ENCODE data around the gene KIF4B.

The KIF4B gene, protein sequence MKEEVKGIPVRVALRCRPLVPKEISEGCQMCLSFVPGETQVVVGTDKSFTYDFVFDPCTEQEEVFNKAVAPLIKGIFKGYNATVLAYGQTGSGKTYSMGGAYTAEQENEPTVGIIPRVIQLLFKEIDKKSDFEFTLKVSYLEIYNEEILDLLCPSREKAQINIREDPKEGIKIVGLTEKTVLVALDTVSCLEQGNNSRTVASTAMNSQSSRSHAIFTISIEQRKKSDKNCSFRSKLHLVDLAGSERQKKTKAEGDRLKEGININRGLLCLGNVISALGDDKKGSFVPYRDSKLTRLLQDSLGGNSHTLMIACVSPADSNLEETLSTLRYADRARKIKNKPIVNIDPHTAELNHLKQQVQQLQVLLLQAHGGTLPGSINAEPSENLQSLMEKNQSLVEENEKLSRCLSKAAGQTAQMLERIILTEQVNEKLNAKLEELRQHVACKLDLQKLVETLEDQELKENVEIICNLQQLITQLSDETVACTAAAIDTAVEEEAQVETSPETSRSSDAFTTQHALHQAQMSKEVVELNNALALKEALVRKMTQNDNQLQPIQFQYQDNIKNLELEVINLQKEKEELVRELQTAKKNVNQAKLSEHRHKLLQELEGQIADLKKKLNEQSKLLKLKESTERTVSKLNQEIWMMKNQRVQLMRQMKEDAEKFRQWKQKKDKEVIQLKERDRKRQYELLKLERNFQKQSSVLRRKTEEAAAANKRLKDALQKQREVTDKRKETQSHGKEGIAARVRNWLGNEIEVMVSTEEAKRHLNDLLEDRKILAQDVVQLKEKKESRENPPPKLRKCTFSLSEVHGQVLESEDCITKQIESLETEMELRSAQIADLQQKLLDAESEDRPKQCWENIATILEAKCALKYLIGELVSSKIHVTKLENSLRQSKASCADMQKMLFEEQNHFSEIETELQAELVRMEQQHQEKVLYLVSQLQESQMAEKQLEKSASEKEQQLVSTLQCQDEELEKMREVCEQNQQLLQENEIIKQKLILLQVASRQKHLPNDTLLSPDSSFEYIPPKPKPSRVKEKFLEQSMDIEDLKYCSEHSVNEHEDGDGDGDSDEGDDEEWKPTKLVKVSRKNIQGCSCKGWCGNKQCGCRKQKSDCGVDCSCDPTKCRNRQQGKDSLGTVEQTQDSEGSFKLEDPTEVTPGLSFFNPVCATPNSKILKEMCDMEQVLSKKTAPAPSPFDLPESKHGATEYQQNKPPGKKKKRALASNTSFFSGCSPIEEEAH

DNA sequence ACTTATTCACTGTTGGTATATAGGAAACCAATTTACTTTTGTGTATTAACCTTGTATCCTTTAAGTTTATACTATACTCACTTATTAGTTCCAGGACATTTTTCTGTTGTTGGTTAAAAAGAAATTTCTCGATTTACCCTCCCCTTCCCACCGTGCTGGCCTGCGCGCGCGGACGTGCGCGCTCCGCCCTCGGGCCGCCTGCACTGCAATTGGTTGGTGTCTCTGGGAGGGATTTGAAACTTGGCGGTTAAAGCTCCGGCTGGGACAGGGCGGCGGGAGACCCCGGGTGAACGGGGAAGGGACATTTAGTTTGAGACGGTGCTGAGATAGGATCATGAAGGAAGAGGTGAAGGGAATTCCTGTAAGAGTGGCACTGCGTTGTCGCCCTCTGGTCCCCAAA lies at the start of gene KIF4B:
KIF4B (plus strand) TSS at position 230 of the 400 bp plus-strand sequence; CDS start at position 335, 105 bp downstream.
- DNase-seq (ENCODE audit: low spot score): no peak
- in situ Hi-C loops (cut with MboI; ENCODE audit: low pct_unique_long_range_greater_than_20kb, low sequenced_read_pairs, unreplicated experiment): no loop called here
- TF ChIP-seq, protein P1, sequence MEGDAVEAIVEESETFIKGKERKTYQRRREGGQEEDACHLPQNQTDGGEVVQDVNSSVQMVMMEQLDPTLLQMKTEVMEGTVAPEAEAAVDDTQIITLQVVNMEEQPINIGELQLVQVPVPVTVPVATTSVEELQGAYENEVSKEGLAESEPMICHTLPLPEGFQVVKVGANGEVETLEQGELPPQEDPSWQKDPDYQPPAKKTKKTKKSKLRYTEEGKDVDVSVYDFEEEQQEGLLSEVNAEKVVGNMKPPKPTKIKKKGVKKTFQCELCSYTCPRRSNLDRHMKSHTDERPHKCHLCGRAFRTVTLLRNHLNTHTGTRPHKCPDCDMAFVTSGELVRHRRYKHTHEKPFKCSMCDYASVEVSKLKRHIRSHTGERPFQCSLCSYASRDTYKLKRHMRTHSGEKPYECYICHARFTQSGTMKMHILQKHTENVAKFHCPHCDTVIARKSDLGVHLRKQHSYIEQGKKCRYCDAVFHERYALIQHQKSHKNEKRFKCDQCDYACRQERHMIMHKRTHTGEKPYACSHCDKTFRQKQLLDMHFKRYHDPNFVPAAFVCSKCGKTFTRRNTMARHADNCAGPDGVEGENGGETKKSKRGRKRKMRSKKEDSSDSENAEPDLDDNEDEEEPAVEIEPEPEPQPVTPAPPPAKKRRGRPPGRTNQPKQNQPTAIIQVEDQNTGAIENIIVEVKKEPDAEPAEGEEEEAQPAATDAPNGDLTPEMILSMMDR (IDR thresholded peaks at IDR 0.05; ENCODE audit: extremely low read depth, insufficient read depth, missing control alignments): no peak

DNA sequence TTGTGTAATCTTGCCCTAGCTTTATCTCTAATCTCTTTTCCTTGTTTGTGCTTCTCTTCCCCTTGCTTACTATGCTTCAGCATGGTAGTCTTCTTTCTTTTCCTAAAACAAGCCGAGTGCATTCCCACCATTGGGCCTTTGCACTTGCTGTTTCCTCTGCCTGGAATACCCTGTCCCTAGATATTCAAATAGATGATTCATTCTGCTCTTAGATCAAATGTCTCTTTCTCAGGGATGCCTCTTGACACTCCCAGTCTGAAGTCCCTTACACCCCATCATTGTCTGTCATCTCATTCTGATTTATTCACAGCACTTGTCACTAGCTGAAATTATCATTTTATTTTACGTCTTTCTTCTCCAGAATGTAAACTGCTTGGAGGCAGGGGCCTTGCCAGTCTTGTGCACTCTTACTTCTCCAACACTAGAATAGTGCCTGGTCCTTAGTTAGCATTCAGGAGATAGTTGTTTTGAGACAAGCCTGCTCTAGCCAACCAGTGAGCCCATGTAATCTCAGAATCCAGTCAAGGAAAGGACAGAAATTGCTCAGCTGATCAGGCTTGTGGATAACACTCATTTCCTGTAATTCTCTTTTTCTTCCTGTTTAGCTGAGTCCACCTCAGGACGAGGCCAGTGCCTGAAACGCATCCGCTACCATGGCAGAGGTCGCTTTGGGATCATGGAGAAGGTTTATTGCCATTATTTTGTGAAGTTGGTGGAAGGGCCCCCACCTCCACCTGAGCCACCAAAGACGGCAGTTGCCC lies 47.3 kb upstream of the KIF4B start:
- DNase-seq (ENCODE audit: low spot score): no peak
- TF ChIP-seq, protein P1 (IDR thresholded peaks at IDR 0.05; ENCODE audit: extremely low read depth, insufficient read depth, missing control alignments): no peak
- in situ Hi-C loops (cut with MboI; ENCODE audit: low pct_unique_long_range_greater_than_20kb, low sequenced_read_pairs, unreplicated experiment): no loop called here

DNA sequence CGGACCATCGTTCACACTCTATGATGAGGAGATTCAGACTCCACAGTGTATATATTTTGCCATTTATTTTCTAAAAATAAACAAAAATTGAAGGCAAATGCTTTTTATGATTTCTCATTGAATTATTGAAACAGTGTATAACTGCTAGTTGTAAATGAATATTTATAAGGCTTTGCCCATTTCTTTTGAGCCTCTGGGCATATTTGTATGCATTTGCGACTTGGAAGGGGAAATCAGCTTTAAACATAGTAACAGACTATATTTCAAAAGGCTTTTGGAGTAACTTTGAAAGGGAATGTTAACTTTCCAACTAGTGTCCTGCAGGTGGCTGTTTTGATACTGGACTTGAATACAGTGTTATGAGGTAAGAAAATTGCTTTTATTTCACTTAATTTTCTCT lies 46.7 kb upstream of the KIF4B start:
- in situ Hi-C loops (cut with MboI; ENCODE audit: low pct_unique_long_range_greater_than_20kb, low sequenced_read_pairs, unreplicated experiment): no loop called here

DNA sequence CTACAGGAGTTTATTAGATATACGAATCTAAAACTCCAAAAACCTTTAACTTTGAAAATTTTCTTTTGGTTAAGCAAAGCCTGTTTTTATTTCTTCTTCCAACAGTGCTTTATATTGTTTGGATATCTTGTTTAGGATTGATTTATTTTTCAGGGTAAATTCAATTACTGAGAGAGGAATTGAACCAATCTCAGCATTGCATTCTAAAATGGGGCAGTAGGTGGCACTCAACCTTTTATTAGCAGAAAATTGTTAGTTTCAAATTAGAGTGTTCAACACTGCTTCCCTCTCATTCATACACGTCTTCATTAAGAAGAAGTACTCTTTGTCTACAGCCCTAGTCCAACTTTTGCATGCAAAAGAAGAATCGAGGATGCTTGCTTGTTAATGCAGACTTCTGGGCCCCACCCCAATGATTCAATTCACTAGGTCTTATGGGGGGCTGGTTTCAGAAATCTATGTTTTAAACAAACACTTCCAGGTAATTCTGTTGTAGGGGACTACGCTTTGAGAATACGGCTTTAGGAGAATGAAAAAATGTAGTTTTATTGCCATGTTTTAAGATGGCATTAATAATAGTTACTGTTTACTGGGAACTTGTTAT lies 46.0 kb upstream of the KIF4B start:
- TF ChIP-seq, protein P1 (IDR thresholded peaks at IDR 0.05; ENCODE audit: extremely low read depth, insufficient read depth, missing control alignments): peak; percentile 47
- in situ Hi-C loops (cut with MboI; ENCODE audit: low pct_unique_long_range_greater_than_20kb, low sequenced_read_pairs, unreplicated experiment): no loop called here
- no peak for DNase-seq (ENCODE audit: low spot score)

More for the DNA sequence above, 46.7 kb upstream of the KIF4B start:
- TF ChIP-seq, protein P1 (IDR thresholded peaks at IDR 0.05; ENCODE audit: extremely low read depth, insufficient read depth, missing control alignments): no peak
- no peak for DNase-seq (ENCODE audit: low spot score)

DNA sequence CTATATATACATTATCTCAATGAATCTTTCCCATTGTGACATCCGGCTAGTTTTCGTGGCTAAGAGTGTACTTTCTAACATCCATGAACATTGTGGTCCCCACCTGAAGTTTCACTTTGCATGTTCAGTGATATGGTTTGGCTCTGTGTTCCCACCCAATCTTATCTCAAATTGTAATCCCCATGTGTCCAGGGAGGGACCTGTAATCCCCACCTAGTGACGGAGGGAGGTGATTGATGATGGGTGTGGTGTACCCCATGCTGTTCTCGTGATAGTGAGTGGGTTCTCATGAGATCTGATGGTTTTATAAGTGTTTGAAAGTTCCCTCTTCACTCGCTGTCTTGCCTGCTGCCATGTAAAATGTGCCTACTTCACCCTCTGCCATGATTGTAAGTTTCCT lies 44.6 kb upstream of the KIF4B start:
- no peak for DNase-seq (ENCODE audit: low spot score)
- in situ Hi-C loops (cut with MboI; ENCODE audit: low pct_unique_long_range_greater_than_20kb, low sequenced_read_pairs, unreplicated experiment): no loop called here
- TF ChIP-seq, protein P1 (IDR thresholded peaks at IDR 0.05; ENCODE audit: extremely low read depth, insufficient read depth, missing control alignments): no peak
